CD4-positive, alpha-beta T cell treated with Interferon alpha-2 for 1 hour (primary cell): ENCODE results near the gene FGF11.

Experiments
- DNase-seq, 2 donors: peaks; one replicate each; pipeline ENCODE4 v3.0.0-alpha.2; 2020 to 2022

The FGF11 gene

DNA sequence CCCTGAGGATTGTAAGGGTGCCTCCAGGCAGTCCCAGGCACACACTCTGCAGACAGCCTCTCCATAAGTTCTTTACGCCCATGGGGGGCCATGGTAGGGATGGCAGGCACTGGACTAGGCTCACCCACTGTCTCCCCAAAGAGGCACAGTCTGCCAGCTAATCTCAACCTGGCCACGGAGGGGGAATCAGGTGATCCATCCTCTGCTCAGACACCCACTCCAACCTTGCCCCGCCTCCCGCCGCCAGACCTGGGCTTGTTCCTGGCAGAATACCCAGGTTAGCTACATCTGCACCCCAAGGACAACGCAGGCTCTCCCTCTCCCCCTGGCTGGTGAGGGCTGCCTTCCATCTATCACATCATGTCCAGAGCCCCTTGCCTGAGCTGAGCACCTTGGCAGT, 30.4 kb upstream of the FGF11 start:
- no peak for DNase-seq

DNA sequence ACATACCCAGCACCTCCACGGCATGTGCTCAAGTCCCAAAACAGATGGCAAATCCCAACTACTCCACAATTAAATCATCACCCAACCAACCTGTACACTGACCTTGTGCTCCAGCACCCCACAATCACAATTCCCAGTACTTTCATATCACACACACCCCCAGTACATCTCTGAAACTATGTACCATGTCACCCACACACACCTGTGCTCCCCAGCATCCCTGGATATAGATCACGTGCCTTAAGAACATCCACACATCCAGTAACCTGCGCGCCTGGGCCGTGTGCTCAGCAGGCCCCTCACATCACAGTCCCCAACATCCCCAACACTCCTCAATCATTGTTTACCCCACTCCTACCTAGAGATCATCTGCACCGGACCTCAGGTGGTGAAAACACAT, 29.6 kb upstream of the FGF11 start:
- DNase-seq = no peak

DNA sequence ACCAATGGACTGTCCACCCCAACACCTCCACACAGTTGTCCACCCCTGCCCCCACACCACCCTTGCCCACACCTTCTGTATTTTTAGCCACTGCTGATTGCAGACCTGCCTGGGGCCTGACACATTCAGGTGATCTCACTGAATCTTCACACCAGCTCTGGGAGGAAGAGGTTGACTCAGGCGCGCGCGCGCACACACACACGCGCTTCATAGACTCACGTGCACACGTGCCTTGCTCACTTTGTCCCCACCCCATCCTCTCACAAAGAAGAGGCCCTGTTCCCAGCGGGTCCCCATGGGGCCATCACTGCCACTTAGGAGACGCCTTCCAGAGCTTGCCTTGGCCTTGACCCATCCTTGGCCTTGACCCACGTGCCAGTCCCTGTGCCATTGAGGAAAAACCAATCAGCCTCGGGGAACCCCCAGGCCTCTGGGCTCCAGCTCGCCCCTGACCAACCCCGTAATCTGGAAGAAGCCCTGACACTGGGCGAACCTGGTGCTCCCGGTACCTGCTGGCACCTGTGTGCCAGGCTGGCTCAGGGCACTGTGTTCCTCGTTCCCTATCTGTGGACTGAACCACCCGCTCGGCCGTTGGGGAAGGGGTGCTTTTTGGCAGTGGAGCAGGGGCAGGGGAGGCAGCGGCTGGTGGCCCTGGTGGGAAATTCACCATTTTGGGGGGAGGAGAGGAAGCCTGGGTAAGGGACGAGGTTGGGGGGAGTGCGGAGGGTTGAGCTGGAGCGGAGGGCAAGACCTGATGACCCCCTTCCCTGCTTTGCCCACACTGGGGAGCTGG, 28.5 kb upstream of the FGF11 start:
- no peak for DNase-seq

DNA sequence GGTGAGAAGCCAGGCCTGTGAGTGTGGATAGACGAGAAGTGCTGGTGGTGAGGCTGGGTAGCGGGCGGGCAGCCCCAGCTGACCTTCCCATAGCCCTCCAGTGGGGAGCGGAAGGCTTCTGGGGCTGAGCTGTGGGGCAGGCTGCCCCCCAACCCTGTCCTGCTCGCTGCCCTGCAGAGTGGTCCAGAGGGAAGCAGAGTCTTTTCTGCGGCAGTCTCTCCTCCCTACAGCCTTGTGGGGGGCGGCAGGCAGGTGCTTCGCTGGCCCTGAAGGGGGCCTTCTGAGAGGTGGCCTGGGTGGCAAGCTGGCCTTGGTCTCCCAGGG, 27.9 kb upstream of the FGF11 start:
- no peak for DNase-seq

DNA sequence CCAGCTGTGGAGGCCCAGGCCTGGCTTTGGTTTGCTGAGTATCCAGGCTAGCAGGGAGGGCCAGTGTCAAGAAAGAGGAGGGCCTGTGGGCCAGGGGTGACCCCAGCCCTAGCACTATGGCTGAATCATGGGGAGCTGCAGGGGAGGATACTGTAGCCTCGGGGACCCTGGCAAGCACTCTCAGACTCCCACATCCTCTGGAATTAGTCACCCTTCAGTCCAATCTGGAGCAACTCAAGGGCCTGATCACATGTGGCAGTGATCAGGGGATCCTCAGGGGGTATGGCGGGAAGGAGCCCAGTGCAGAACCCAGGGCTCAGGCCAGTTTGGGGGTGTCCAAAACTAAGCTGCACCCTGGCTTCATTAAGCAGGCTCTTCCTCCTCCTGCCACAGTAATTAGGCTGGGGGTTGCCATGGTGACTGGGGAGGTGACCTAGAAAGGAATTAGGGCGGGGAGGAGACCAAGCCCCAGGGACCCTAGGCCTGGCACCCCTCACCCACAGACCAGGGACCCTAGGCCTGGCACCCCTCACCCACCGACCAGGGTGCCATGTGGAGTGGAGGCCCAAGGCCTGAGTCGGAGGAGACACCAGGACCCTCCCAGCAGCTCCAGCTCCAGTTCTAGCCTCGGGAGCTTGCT, 25.8 kb upstream of the FGF11 start:
- DNase-seq = no peak

DNA sequence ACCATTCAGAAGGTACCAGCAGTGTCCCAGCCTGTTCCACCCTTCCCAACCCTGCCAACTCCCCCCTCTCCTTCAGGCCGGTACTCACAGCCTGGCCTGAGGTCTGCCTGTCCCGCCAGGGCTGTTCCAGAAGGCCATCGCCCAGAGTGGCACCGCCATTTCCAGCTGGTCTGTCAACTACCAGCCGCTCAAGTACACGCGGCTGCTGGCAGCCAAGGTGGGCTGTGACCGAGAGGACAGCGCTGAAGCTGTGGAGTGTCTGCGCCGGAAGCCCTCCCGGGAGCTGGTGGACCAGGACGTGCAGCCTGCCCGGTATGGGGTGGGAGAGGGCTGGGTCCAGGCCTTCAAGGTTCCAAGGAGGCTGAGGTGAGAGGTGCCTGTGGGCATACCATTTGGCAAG, 24.5 kb upstream of the FGF11 start:
- no peak for DNase-seq

DNA sequence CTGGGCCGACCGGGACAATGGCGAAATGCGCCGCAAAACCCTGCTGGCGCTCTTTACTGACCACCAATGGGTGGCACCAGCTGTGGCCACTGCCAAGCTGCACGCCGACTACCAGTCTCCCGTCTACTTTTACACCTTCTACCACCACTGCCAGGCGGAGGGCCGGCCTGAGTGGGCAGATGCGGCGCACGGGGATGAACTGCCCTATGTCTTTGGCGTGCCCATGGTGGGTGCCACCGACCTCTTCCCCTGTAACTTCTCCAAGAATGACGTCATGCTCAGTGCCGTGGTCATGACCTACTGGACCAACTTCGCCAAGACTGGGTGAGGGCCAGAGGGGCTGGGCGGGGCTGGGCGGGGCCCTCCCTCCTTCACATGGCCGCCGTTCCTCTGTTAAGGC, 23.5 kb upstream of the FGF11 start:
- no peak for DNase-seq

DNA sequence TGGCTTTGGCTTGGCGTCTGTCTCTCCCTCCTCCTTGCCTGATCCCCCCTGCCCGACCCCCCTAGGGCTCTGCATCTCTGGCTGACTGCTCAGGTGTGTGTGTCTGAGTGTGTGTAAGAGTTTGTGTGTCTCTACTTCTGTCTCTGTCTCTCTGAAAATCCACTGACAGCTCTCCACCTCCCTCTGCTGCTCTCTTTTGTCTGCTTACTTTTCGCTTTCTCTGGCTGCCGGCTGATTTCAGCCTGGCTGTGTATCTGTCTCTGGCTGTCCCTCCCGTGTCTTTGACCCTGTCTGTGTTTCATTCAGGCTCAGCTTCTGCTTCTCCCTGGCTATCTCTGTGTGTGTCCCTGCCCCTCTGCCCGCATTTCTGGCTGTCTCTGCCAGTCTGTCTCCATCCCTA, 23.0 kb upstream of the FGF11 start:
- no peak for DNase-seq

DNA sequence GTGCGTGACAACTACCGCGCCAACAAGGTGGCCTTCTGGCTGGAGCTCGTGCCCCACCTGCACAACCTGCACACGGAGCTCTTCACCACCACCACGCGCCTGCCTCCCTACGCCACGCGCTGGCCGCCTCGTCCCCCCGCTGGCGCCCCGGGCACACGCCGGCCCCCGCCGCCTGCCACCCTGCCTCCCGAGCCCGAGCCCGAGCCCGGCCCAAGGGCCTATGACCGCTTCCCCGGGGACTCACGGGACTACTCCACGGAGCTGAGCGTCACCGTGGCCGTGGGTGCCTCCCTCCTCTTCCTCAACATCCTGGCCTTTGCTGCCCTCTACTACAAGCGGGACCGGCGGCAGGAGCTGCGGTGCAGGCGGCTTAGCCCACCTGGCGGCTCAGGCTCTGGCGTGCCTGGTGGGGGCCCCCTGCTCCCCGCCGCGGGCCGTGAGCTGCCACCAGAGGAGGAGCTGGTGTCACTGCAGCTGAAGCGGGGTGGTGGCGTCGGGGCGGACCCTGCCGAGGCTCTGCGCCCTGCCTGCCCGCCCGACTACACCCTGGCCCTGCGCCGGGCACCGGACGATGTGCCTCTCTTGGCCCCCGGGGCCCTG, 22.2 kb upstream of the FGF11 start:
- DNase-seq = no peak

DNA sequence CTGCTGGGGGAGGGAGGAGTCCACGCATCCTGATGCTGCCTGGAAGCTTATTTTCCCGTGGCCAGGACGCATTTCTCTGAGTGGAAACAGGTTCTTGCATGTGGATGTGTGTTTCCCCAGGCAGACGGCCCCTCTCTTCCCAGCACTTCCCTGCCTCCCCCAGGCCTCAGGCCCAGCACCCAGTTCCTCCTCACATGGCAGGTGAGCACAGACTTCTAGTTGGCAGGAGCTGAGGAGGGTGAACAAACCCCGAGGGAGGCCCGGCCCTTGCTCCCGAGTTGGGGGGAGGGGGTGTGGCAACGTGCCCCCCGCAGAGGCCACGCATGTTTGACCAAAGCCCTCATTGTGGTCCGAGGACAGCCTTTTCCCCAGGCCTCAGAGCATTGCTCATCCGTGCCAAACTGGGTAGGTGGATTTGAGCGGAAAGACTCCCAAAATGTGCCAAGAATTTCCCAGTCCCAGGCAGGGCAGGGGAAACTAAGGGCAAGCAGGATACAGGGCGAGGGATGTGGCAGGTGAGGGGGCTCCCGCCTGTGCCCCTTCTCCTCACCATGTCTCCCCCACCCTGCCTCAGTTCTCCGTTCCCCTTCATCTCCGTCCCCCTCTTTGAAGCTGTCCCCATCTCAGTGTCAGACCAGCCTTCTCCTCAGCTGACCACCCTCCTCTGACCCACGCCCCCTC, 20.7 kb upstream of the FGF11 start:
- no peak for DNase-seq

DNA sequence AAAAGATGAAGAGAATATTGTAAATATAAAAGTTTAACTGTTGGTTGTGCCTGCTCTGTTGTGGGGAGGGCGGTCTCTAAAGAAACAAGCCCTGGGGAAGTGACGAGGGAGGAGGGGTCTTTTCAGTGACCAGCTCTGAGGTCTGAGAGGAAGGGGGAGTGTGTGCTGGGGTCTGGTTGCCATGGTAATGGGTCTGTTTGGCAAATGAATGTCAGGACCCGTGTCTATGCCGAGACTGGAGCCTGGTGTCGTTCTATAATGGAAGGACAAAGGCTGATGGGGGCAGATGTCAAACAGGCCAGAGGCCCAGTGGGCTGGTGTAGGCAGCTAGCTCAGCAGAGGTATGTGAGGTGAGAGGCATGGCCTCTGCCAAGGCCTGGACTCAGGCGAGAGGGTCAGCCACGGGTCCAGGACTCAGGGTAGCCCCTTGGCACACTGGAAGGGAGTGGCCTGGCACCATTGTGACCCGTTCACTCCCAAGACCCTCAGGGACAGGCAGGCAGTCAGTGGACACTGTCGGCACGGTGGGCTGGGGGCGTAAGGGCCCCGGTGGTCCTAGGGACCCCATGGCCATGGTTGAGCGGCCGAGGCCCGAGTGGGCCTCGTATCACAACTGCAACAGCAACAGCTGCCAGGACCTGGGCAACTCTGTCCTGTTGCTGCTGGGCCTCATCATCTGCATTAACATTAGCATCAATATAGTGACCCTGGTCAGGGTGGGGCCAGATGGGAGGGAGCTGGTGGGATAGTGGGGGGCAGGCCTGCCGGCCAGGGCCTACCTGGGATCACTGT, 19.3 kb upstream of the FGF11 start, which contains the start of gene SPEM1:
SPEM1 (plus strand) TSS at position 506 of the 792 bp plus-strand sequence; CDS start at position 567, 61 bp downstream.
- DNase-seq = no peak

DNA sequence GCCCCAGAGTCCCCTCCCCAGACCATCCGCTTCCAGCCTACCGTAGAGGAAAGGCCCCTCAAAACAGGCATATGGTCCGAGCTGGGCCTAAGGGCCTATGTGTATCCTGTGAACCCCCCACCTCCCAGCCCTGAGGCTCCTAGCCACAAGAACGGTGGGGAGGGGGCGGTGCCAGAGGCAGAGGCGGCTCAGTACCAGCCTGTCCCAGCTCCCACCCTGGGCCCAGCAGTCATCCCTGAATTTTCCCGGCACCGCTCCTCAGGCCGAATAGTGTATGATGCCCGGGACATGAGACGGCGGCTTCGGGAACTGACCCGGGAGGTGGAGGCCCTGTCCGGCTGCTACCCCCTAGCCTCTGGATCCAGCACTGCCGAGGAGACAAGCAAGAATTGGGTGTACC, 18.1 kb upstream of the FGF11 start:
- DNase-seq = no peak

DNA sequence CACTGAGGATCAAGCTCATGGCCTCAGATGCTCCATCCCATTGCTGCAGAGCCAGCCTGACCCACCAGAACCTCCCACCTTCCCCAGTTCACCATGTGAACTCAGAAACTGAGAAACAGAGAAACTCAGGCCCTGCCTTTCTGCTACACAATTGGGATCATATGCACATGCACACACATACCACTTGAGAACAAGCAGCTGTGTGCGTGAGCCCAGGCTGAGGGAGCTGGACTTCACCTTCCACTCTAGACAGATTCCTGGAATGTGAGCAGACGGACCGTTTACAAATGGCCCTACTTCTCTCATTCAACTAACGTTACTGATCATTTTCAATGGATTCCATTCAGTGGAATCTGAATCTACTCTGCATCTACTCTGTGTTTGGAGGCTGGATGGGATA, 15.6 kb upstream of the FGF11 start:
- DNase-seq = no peak

DNA sequence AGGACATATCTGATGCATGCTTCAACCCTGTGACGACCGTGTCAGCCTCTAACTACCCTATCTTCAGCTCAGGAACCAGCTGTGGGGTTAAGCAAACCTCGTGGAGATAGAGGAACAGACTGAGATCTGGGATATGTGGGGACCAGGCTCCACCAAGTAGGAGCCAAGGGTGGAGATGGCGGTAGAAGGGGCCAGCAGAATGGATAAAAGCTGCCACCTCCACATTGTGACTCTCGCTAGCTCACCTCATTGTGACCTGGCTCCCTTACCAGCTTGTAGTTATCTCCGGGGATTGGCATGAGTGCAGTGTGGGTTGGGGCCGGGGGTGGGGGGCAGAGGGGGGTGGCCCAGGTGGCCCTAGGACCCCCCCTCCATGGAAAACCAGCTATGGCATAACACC, 14.0 kb upstream of the FGF11 start, which contains the start of gene SPEM2:
SPEM2 (plus strand) TSS at position 301 of the 400 bp plus-strand sequence; CDS start at position 374, 73 bp downstream.
- DNase-seq = no peak

DNA sequence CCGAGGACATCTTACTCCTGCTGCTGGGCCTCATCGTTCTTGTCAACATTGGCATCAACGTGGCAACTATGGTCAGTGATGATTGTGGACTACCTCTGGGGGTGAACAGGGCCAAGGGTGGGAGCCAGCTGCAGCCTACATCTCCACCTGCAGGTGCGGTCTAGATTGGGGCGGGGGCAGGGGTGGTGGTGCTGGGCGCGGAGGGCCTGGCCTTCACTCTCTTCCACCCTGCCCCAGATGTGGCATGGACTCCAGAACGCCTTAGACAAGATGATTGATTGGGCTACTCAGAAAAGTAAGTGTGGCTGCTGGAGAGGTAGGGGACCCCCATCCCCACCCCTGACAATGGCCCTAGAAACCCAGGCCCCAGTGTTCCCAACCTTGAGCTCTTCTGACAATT, 13.6 kb upstream of the FGF11 start:
- no peak for DNase-seq

DNA sequence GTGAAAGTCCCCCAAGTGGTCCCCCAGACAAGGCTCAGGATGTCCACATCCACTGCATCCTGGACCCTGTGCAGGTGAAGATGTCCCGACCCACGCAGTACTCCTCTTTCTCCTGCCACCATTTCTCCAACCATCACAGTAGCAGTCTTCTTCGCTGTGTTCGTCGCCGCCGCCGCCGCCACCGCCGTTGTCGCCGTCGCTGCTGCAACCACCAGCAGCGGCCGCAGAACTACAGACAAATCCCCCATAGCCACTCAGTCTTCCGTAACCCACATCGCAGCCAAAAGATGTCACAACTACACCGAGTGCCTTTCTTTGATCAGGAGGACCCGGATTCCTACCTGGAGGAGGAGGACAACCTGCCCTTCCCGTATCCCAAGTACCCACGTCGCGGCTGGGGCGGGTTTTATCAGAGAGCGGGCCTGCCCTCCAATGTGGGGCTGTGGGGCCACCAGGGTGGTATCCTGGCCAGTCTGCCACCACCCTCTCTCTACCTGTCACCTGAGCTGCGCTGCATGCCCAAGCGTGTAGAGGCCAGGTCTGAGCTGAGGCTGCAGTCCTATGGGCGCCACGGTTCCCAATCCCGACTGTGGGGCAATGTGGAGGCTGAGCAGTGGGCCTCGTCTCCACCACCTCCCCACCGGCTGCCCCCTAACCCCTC, 13.0 kb upstream of the FGF11 start:
- DNase-seq = no peak

DNA sequence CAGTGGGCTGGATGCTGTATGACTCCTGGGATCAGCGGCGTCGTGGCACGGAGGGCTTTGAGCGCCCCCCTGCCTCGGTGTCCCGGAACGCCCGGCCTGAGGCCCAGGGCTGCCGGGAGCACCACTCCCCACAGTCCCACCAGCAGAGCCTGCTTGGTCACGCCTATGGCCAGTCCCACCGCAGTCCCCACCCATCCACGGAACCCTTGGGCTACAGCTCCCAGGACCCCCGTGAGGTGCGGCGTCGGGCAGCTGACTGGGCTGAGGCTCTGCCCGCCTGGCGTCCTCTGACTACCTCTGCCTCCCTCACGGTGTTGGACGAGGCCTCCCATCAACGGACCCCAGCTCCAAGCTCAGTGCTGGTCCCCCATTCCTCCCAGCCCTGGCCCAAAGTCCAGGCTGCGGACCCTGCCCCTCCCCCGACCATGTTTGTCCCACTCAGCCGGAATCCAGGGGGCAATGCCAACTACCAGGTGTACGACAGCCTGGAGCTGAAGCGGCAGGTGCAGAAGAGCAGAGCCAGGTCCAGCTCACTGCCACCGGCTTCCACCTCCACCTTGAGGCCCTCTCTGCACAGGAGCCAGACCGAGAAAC, 12.3 kb upstream of the FGF11 start:
- DNase-seq = no peak

DNA sequence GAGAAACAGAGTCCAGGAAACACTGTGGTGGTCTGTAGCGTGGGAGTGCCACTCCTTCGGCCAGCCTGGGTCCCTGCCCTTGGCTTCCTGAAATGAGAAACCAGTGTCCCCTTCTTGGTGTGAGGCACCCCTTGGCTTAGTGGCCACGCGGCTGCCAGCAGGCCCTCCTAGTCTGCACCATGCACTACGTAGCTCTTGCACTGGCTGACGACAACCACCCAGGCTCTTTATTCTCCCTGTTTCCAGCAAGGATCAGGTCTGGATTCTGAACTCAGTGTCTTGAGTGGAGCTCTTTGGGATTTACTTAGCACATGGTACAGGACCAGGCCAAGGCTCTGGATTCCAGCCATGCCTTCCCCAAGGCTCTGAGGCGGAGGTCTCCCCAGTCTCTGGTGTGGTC, 11.8 kb upstream of the FGF11 start:
- no peak for DNase-seq

DNA sequence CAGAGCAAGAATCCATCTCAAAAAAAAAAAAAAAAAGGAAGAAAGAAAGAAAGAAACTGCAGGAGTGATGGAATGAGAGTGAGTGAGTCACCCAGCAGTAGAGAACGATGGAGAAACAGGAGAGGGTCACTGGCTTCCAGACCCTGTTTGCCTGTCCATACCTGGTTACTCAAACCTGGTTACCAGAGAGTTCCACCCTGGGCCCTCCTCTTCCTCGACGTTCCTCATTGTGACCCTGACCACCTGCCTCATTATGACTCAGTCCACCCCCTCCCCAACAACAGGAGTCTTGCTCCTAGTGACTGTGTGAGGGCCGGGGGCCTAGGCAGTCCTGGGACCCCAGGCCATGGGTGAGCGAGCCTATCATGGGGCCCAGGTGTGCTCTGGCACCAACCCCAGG, 10.8 kb upstream of the FGF11 start, which contains the start of gene SPEM3:
SPEM3 (plus strand) TSS at position 301 of the 400 bp plus-strand sequence; CDS start at position 347, 46 bp downstream.
- DNase-seq = no peak

DNA sequence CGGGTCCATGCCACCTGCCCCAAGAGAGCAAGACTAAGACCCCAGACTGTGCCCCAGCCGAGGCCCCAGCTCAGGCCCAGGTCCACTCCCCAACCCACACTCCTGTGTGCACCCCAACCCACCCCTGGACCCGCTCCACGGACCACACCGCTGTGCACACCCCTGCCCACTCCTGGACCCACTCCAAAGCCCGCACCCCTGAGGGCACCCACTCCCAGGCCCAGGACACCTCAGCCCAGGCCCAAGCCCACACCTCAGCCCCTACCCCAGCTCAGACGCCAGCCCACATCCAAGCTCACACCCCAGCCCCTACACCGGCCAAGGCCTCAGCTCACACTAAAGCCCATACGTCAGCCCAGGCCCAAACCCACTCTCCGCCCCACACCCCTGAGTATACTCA, 9.6 kb upstream of the FGF11 start:
- no peak for DNase-seq

DNA sequence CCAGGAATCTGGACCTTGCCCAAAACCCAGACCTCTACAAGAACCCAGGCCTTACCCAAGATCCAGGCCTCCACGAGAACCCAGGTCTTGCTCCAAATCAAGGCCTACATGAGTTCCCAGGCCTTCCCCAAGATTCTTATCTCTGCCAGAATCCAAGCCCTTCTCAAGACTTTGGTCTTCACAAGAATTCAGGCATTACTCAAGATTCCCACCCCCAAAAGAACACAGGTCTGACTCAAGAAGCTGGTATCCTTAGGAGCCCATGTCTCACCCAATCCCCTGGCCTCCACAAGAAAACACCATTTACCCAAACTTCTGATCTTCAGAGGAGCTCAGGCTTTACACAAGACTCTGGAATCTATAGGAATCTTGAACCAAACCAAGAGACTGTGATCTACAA, 8.1 kb upstream of the FGF11 start:
- no peak for DNase-seq

DNA sequence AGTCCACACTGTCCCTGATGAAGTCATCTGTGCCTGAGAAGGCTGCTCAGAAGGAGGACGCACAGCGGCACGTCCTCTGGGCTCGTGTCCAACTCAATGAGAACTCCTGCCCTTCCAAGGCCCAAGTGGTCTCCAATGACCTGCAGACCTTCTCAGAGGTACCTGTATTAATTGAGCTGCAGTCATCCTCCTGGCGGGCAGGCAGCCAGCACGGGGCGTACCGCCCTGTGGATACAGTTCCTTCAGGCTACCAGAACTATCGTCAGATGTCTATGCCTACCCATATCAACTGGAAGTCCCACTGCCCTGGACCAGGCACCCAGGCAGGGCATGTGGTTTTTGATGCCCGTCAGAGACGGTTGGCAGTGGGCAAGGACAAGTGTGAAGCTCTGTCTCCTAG, 7.0 kb upstream of the FGF11 start:
- DNase-seq = no peak
